HG03103 (cell line): ENCODE data around the gene ZNF483.
"Not testable (repeated sequence)": the region's sequence is repeated elsewhere in the genome, so short reads cannot be mapped to it uniquely, and the experiment has no call there.

Experiments
- ATAC-seq: cut with Tn5 transposase; IDR thresholded peaks from one replicate; pipeline ENCODE4 v1.9.1; 2021; ENCODE audit warnings: low read depth; ENCODE audit not compliant: unreplicated experiment

ZNF483 gene

GRCh38 chr9:111525056-111525977 lies at the start of gene ZNF483:
ZNF483 (plus strand) TSS chr9:111525179; CDS start chr9:111527396, 2,217 bp downstream.
- peak; percentile 53 for ATAC-seq

GRCh38 chr9:111475195-111475594 lies 49.8 kb upstream of the ZNF483 start:
- no peak for ATAC-seq

DNA sequence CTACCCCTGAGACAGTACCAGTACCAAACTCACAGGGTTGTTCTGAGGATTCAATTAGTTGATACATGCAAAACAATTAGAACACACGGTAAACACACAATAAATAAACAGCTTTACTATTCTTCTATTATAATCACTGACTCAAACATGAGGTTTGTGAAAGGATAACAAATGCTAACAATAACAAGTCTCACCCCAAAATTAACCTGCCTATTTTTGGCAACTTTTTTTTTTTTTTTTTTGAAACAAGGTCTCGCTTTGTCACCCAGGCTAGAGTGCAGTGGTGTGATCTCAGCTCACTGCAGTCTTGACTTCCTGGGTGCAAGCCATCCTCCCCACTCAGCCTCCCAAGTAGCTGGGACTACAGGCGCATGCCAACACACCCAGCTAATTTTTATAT lies 47.3 kb upstream of the ZNF483 start:
- no peak for ATAC-seq

DNA sequence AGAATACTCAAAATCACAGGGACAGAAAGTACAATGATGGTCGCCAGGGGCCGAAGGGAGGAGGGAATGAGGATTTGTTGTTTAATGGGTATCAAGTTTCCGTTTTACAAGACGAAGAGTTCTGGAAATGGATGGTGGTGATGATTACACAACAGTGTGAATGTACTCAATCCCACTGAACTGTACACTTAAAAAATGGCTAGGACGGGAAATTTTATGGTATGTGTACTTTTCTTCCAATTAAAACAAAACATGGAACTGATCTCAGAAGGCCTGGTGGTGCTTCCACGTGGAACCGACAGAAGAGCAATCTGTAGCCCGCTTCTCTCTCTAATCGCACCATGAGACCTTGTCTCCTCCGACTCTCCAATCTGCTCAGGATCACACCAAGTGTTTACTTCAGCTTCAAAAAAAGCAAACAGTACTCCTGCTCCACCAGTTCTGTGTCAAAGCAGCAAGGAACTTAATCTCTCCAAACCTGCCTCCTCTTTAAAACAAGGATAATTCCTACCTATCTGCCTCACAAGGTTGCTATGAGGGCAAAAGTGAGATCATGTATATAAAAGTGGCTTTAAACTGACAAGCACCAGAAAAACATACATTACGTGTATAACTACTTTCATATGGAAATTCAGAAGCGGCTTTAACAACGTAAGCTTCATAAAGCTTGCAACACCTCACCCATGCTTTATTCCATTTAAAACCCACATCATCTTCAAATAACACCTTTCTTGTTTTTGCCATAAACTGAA lies 42.9 kb upstream of the ZNF483 start:
- no peak for ATAC-seq

GRCh38 chr9:111482694-111483438 lies 42.1 kb upstream of the ZNF483 start:
- peak; percentile 37 for ATAC-seq

- peak; percentile 29 for ATAC-seq
Measured at GRCh38 chr9:111483439-111483857, 41.5 kb upstream of the ZNF483 start.

GRCh38 chr9:111483858-111484571 lies 41.0 kb upstream of the ZNF483 start, which contains the start of gene ECPAS:
ECPAS (minus strand) TSS chr9:111484383; CDS start chr9:111472918, 11,465 bp downstream.
- peak; percentile 53 for ATAC-seq

DNA sequence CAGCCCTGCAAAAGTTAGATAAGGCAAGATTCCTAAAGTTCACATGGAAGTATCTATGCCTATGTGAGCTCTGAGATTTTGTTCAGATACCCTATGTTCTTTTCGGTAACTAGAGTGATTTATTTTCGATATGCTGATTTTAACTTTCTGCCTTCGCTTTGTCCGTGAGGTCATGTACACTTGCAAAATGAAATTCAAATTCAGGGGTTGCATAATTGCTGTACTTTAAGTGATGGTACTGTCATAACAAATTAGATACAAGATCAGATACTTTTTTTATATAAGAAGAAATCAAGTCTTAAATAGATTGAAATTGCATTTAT lies 40.4 kb upstream of the ZNF483 start:
- no peak for ATAC-seq

DNA sequence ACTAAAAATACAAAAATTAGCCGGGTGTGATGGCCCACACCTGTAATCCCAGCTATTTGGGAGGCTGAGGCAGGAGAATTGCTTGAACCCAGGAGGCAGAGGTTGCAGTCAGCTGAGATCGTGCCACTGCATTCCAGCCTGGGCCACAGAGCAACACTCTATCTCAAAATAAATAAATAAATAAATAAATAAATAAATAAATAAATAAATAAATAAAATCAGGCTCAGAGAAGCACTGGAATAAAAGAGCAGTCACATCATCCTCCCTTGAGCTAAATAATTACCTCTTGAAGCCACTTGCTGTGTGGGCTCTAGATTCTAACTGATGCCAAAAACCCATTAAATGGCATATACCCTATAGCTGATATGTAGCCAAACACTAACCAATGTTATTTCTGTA lies 27.8 kb upstream of the ZNF483 start:
- not testable (repeated sequence) for ATAC-seq

- ATAC-seq = no peak
Measured at GRCh38 chr9:111501005-111501562, 23.9 kb upstream of the ZNF483 start.

- ATAC-seq = no peak
Measured at GRCh38 chr9:111501648-111502047, 23.3 kb upstream of the ZNF483 start.

- ATAC-seq = no peak
Measured at GRCh38 chr9:111502506-111502905, 22.5 kb upstream of the ZNF483 start.

DNA sequence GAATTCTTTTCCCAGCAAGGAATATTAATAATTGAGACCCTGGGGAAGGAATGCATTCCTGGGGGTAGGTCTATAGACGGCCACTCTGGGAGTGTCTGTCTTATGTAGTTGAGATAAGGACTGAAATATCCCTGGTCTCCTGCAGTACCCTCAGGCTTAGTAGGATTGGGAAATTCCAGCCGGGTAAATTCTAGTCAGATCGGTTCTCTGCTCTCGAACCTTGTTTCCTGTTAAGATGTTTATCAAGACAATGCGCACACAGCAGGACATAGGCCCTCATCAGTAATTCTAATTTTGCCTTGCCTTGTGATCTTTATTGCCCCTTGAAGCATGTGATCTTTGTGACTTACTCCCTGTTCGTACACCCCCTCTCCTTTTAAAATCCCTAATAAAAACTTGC lies 13.4 kb upstream of the ZNF483 start:
- not testable (repeated sequence) for ATAC-seq

- ATAC-seq = no peak
Measured at GRCh38 chr9:111514967-111515366, 10.0 kb upstream of the ZNF483 start.

DNA sequence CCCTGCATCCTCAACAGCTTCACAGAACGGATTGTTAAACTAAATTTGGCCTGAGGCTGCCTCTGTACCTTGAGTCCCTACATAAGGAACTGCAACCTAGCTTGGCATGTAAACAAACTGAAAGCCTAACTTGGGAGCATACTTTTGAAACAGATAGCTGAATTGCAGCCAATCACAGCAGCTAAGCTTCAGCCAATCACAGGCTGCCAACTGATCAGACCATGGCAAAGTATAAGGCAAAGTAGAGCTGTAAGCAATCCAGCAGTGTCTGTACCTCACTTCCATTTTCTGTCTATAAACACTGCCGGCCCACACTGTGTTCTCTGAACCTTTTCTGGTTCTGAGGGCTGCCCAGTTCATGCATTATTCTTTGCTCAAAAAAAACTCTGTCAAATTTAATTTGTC lies 8.9 kb upstream of the ZNF483 start:
- no peak for ATAC-seq

- no peak for ATAC-seq
Measured at GRCh38 chr9:111524731-111525055, 286 bp upstream of the ZNF483 start.

DNA sequence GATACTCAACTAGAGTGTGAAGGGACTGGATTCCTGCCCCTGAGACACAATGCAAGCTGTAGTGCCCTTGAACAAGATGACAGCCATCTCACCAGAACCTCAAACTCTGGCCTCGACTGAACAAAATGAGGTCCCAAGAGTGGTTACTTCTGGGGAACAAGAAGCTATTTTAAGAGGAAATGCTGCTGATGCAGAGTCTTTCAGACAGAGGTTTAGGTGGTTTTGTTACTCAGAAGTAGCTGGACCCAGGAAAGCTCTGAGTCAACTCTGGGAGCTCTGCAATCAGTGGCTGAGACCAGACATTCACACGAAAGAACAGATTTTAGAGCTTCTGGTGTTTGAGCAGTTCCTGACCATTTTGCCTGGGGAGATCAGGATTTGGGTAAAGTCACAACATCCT lies 2.4 kb downstream of the ZNF483 start:
- no peak for ATAC-seq

DNA sequence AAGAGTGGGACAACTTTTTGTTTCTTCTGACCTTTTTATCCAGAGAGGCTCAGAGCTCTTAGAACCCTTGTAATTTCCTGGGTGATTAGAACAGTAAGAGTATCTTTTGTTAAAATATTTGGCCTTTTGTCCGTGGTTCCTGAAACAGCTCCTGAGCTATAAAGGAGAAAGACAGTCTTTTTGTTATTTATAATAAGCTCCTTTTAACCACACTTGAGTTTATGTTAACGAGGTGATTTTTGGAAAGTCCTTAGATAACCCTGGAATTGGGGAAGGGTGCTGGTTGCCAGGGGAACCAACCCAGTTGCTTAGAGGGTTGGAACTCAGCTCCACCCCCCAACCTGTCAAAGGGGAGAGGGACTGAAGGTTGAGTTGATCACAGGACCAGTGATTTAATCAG lies 4.8 kb downstream of the ZNF483 start:
- ATAC-seq = no peak

GRCh38 chr9:111531716-111532115 lies 6.7 kb downstream of the ZNF483 start:
- no peak for ATAC-seq
